ENCODE measurements around the gene MBTPS1. TPM values are rescaled to one million over a fixed set of nuclear protein-coding genes. Genes with fewer than 3 reads are reported as not detected.

The MBTPS1 gene
- total RNA-seq, 4 donors from 2014 or later, result 126 to 185 (median 166) TPM

- H3K27me3 ChIP-seq, result no peaks in the 10 kb centered on the region
- intact Hi-C loops (cut with DNase I), result no loop called here
- no peak for TF ChIP-seq POLR2A (IDR thresholded peaks at IDR 0.05)
- no peak for TF ChIP-seq CTCF (IDR thresholded peaks at IDR 0.05)
- no peak for DNase-seq
- H3K4me3 ChIP-seq (replicated peaks in 1 of 3), result no peak overlapping the region
- 76 to 78% methylated on average over 7 of the region's 7 CpGs for WGBS, 2 donors
- H3K9me3 ChIP-seq, result no peaks in the 10 kb centered on the region
- no peaks in the 10 kb centered on the region for H3K36me3 ChIP-seq
- peaks cover 61 to 68% of the 10 kb centered on the region in 2 donors for H3K4me1 ChIP-seq
- peak overlapping the region; percentile 92 to 95 (median 95) for H3K27ac ChIP-seq
Measured at GRCh38 chr16:84137769-84138357, 21.1 kb upstream of the MBTPS1 start.

GRCh38 chr16:84137287-84137686 lies 20.5 kb upstream of the MBTPS1 start:
- 26 to 32% methylated on average over 7 to 8 of the region's 8 CpGs for WGBS, 2 donors
- Histone ChIP-seq H3K4me3 (replicated peaks in 1 of 3) (no peak overlapping the region), H3K9me3 (no peaks in the 10 kb centered on the region), H3K36me3 (no peaks in the 10 kb centered on the region), H3K27ac (peak overlapping the region; percentile 92 to 95 (median 95)), H3K4me1 (peaks cover 66 to 74% of the 10 kb centered on the region in 2 donors), H3K27me3 (no peaks in the 10 kb centered on the region)
- TF ChIP-seq POLR2A (IDR thresholded peaks at IDR 0.05), result peak in 1 of 2 donors; percentile 88
- no peak for TF ChIP-seq CTCF (IDR thresholded peaks at IDR 0.05)
- intact Hi-C loops (cut with DNase I), result no loop called here
- DNase-seq, result peak; percentile 97 to 99

- DNase-seq, result no peak
- 73 to 78% methylated on average over 11 of the region's 11 CpGs for WGBS, 2 donors
- H3K9me3 ChIP-seq, result no peaks in the 10 kb centered on the region
- H3K4me1 ChIP-seq, result peaks cover 70 to 78% of the 10 kb centered on the region in 2 donors
- peak overlapping the region; percentile 92 to 95 (median 95) for H3K27ac ChIP-seq
- no peaks in the 10 kb centered on the region for H3K27me3 ChIP-seq
- no peaks in the 10 kb centered on the region for H3K36me3 ChIP-seq
- intact Hi-C loops (cut with DNase I), result no loop called here
- TF ChIP-seq POLR2A (IDR thresholded peaks at IDR 0.05), result no peak
- no peak for TF ChIP-seq CTCF (IDR thresholded peaks at IDR 0.05)
- H3K4me3 ChIP-seq (replicated peaks in 1 of 3), result no peak overlapping the region
Measured at GRCh38 chr16:84136331-84137125, 19.8 kb upstream of the MBTPS1 start.

GRCh38 chr16:84132527-84133285 lies 16.0 kb upstream of the MBTPS1 start:
- no peak overlapping the region for H3K4me3 ChIP-seq (replicated peaks in 1 of 3)
- no peaks in the 10 kb centered on the region for H3K27me3 ChIP-seq
- TF ChIP-seq POLR2A (IDR thresholded peaks at IDR 0.05) (no peak), CTCF (IDR thresholded peaks at IDR 0.05) (no peak)
- peak overlapping the region; percentile 71 to 74 (median 72) for H3K27ac ChIP-seq
- H3K36me3 ChIP-seq, result peaks cover 16 to 20% of the 10 kb centered on the region in 2 donors
- H3K4me1 ChIP-seq, result peaks cover 46 to 53% of the 10 kb centered on the region in 2 donors
- intact Hi-C loops (cut with DNase I), result no loop called here
- H3K9me3 ChIP-seq, result no peaks in the 10 kb centered on the region
- DNase-seq, result no peak
- WGBS, 2 donors, result 61 to 64% methylated on average over 7 of the region's 7 CpGs

All from thyroid gland (tissue), 4 donors.